GM10248 (cell line): ENCODE measurements around the gene DUS1L.

Source experiments
- CTCF ChIA-PET: fragments of 300-600 bp; sonication (Branson Sonifier 250); formaldehyde crosslinking; extraction: SDS; loops from one replicate; lab custom pipeline; 2021; ENCODE audit warnings: antibody characterized with exemption; lab: Yijun Ruan, JAX
- POLR2A ChIA-PET: fragments of 350-650 bp; sonication (Branson Sonifier 250); formaldehyde crosslinking; extraction: SDS; loops from one replicate; lab custom pipeline; 2020; ENCODE audit warnings: antibody characterized with exemption; lab: Yijun Ruan, JAX
- DNase-seq: peaks from one replicate; pipeline ENCODE4 v3.0.0; 2012; ENCODE audit errors: extremely low spot score
- TF ChIP-seq, protein P1 (sequence below): IDR thresholded peaks from 2 replicates; pipeline ENCODE4 v1.5.1; 2012; ENCODE audit warnings: mild to moderate bottlenecking, low read depth; ENCODE audit errors: extremely low read depth, missing control alignments, control extremely low read depth

The DUS1L gene

GRCh38 chr17:82092995-82093751, 27.6 kb upstream of the DUS1L start:
- POLR2A ChIA-PET, result interaction anchor here (0.6 to 1.1 kb wide), 2 partner anchors 10 to 201 kb away, joined by 3 to 4 read pairs; no protein-coding TSS in a partner anchor
- CTCF ChIA-PET, result interaction anchor here (1.4 kb wide), 1 partner anchor 56 kb away, joined by 3 read pairs; the partner anchor contains the start of gene DCXR

DNA sequence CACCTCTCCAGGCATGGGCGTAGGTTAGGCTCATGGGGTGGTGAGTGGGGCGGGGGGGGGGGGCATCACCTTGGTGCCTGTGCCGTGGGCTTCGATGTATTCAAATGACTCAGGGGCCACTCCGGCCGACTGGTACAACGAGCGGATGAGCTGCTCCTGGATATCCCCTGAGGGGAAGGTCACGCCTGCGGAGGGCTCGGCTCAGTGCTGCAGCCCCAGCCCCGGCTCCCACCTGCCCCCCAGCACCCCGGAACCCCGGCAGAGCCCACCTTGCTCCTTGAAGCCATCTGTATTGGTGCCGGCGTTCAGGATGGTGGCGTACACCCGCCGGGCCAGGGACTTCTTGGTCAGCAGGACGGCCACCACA, 27.0 kb upstream of the DUS1L start:
- TF ChIP-seq, protein P1, sequence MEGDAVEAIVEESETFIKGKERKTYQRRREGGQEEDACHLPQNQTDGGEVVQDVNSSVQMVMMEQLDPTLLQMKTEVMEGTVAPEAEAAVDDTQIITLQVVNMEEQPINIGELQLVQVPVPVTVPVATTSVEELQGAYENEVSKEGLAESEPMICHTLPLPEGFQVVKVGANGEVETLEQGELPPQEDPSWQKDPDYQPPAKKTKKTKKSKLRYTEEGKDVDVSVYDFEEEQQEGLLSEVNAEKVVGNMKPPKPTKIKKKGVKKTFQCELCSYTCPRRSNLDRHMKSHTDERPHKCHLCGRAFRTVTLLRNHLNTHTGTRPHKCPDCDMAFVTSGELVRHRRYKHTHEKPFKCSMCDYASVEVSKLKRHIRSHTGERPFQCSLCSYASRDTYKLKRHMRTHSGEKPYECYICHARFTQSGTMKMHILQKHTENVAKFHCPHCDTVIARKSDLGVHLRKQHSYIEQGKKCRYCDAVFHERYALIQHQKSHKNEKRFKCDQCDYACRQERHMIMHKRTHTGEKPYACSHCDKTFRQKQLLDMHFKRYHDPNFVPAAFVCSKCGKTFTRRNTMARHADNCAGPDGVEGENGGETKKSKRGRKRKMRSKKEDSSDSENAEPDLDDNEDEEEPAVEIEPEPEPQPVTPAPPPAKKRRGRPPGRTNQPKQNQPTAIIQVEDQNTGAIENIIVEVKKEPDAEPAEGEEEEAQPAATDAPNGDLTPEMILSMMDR, result no peak
- no peak for DNase-seq
- POLR2A ChIA-PET, result interaction anchor here (0.6 to 1.1 kb wide), 2 partner anchors 11 to 200 kb away, joined by 3 to 4 read pairs; no protein-coding TSS in a partner anchor
- CTCF ChIA-PET, result interaction anchor here (1.4 kb wide), 1 partner anchor 55 kb away, joined by 3 read pairs; the partner anchor contains the start of gene DCXR

More at GRCh38 chr17:82092995-82093751, 27.6 kb upstream of the DUS1L start:
- TF ChIP-seq, protein P1, result no peak
- DNase-seq, result no peak

DNA sequence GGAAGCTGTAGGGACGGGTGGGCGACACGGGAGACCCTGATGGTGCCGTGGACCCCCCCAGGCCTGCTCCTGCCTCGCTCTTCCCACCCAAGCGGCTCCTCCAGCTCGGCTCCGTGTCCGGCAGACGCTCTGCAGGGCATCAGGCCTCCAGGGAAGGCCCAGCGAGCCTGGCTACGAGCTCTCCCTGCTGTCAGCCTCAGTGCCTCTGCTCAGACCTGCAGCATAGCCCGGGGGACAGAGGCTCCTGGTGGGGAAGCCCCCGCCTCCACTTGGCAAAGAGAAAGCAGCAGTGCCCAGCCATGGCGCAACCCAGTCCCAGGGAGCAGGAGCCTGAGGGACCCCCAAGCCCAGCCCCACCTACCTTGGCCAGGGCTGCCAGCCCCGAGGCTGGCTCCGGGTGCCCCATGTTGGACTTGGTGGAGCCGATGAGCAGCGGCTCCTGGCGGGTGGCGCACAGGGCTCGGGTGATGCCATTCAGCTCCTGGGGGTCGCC, 26.5 kb upstream of the DUS1L start:
- no peak for DNase-seq
- TF ChIP-seq, protein P1, result no peak
- CTCF ChIA-PET, result interaction anchor here (1.4 kb wide), 1 partner anchor 55 kb away, joined by 3 read pairs; the partner anchor contains the start of gene DCXR
- POLR2A ChIA-PET, result interaction anchor here (1.1 kb wide), 1 partner anchor 200 kb away, joined by 4 read pairs; no protein-coding TSS in a partner anchor

DNA sequence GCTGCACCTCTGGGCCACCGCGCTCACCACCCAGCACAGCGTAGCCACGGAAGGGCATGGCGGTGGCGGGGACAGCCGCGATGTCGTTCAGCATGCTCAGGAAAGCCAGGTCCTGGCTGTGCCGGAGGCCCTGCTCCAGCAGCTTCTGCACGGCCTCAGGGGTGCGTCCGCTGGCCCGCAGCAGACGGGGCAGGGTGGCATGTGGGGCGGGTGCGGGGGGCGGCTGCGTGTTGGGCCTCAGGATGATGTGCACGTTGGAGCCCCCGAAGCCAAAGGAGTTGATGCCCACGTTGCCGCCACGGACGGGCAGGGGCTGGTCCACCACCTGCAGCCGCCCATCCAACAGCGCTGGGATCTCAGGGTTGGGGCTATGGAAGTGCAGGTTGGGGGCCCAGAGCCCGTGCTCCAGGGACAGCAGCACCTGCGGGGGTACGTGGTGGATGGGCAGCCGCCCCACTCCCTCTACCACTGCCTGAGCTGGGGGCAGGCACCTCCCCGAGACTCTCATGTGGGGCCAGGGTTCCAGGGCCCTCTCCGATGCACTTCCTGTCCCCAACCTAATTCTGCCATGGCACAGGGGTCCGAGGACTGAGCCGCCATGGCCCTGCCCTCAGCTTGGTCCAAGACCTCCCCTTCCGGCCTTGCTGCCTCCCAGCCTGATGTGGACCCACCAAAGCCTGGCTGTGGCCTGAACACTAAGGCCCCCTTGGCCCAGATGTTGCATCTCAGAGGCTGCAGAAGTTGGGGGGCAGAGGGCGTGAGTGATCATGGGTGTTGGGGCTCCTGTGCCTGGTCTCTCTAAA, 25.9 kb upstream of the DUS1L start:
- CTCF ChIA-PET, result no interaction called here

GRCh38 chr17:82090549-82091263, 25.1 kb upstream of the DUS1L start:
- TF ChIP-seq, protein P1, result no peak
- ChIA-PET POLR2A (no interaction called here), CTCF (no interaction called here)
- no peak for DNase-seq

More for the DNA sequence above, 25.9 kb upstream of the DUS1L start:
- DNase-seq, result no peak
- POLR2A ChIA-PET, result no interaction called here
- TF ChIP-seq, protein P1, result no peak
